Endodermal cell (in vitro differentiated cells): ENCODE data around the gene SH3D19. TPM values are rescaled to one million over a fixed set of nuclear protein-coding genes. Genes with fewer than 3 reads are reported as not detected.
"Not testable (repeated sequence)": the region's sequence is repeated elsewhere in the genome, so short reads cannot be mapped to it uniquely, and the experiment has no call there.

Source experiments
- DNase-seq: peaks from one replicate; pipeline ENCODE4 v3.0.0-alpha.2; 2017
- H3K27ac ChIP-seq: 2 replicates; pipeline ENCODE4 v1.5.1; 2013; ENCODE audit warnings: mild to moderate bottlenecking, low read depth, low read length, moderate library complexity
- H3K27me3 ChIP-seq: 2 replicates; pipeline ENCODE4 v1.6.1; 2013; ENCODE audit warnings: mild to moderate bottlenecking, low read length, moderate library complexity; ENCODE audit not compliant: insufficient read depth, control insufficient read depth, poor library complexity, severe bottlenecking
- H3K36me3 ChIP-seq: 2 replicates; pipeline ENCODE4 v1.7.0; 2013; ENCODE audit warnings: mild to moderate bottlenecking, low read length, moderate library complexity; ENCODE audit not compliant: control insufficient read depth, insufficient read depth
- H3K4me1 ChIP-seq: one replicate; pipeline ENCODE4 v1.7.0; 2013; ENCODE audit warnings: low read length; ENCODE audit not compliant: control insufficient read depth, insufficient read depth
- H3K4me3 ChIP-seq: 2 replicates; pipeline ENCODE4 v1.5.1; 2013; ENCODE audit warnings: mild to moderate bottlenecking, low read length, moderate library complexity
- H3K9ac ChIP-seq: 2 replicates; pipeline ENCODE4 v1.6.1; 2013; ENCODE audit warnings: mild to moderate bottlenecking, low read length, moderate library complexity; ENCODE audit not compliant: poor library complexity, severe bottlenecking; ENCODE audit errors: extremely low read depth
- H3K9me3 ChIP-seq: 2 replicates; pipeline ENCODE4 v1.6.1; 2013; ENCODE audit warnings: mild to moderate bottlenecking, low read length, moderate library complexity; ENCODE audit not compliant: control insufficient read depth
- H3K27ac Mint-ChIP-seq: 2 replicates; pipeline ENCODE4 v1.8.0; 2020; ENCODE audit warnings: mixed read lengths
- H3K27me3 Mint-ChIP-seq: 2 replicates; pipeline ENCODE4 v1.8.0; 2021; ENCODE audit warnings: mild to moderate bottlenecking, mixed read lengths; ENCODE audit not compliant: insufficient read depth
- H3K36me3 Mint-ChIP-seq: 2 replicates; pipeline ENCODE4 v1.8.0; 2020; ENCODE audit warnings: low read depth, mixed read lengths
- H3K4me1 Mint-ChIP-seq: 2 replicates; pipeline ENCODE4 v1.8.0; 2020; ENCODE audit warnings: mixed read lengths
- H3K4me3 Mint-ChIP-seq: 2 replicates; pipeline ENCODE4 v1.8.0; 2020; ENCODE audit warnings: mild to moderate bottlenecking, moderate library complexity, mixed read lengths
- H3K9me3 Mint-ChIP-seq: 2 replicates; pipeline ENCODE4 v1.8.0; 2020; ENCODE audit warnings: mild to moderate bottlenecking, mixed read lengths
- CTCF ChIP-seq: fragments of 200-600 bp; sonication (generic); conservative IDR thresholded peaks from 2 replicates; pipeline ENCODE4 v1.5.0; 2021; ENCODE audit warnings: antibody characterized with exemption, mild to moderate bottlenecking
- WGBS, 2 experiments: methylation state at CpG; one replicate each; pipeline versions ENCODE4 v1.1.5 to v1.1.7; 2013; ENCODE audit warnings: missing lambda C conversion rate in 2 of 2, mixed read lengths in 1 of 2; ENCODE audit not compliant: insufficient coverage in 1 of 2, insufficient read length in 1 of 2; 5-methylcytosine and 5-hydroxymethylcytosine counted together
- total RNA-seq, 2 donors: library from RNA; stranded (reverse); fragmentation: NEBNext Ultra II Directional in 1 of 2; extraction: Animal tissue kit (Norgen Biotek cat#: 25700) in 1 of 2; gene quantifications; 2 replicates in 1 of 2; 3 replicates in 1 of 2; pipeline ENCODE4 v1.2.1, GENCODE V29; 2021

The SH3D19 gene
- total RNA-seq, 2 donors from 2014 or later: 48.8 to 55.6 TPM

DNA sequence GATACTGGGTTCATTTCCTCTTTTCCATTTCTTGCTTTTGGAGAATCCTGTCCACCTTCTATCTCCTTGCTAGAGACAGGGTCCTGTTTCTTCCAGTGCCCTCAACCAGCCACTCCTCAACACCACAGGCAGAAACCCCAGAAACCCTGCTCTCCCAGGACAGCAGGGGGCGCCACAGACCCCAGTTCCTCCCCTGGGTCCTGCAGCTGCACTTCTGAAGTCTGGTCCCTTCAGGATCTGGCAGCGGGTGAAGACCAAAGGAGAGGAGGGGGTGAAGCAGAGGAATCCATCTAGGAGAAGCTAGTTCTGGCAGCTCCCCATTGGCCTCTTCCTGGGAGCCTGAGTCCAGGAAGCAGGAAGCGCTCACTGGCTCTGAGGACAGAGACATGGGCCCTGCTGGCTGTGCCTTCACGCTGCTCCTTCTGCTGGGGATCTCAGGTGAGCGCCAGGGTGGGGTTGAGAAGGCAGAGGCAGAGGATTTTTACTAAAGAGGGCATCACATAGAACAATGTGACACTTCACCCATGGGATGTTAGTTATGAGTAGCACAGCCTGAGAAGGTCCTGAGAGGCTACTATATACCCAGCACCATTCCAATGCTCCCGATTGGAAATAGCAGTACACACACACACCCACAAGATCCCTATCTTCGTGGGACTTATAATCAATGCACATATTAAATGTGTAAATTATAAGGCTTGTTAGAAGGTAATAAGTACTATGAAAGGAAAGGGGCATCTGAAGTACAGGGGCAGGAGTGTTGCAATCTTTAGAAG lies 48.4 kb downstream of the SH3D19 start, which contains the start of gene PRSS48:
PRSS48 (plus strand) TSS at position 375 of the 776 bp plus-strand sequence; CDS start at position 387, 12 bp downstream.
- Histone ChIP-seq H3K27me3 (no peaks in the 10 kb centered on the region), H3K9ac (no peak within 1 kb of the TSS), H3K36me3 (peaks cover 5% of the 10 kb centered on the region), H3K9me3 (no peaks in the 10 kb centered on the region), H3K4me1 (no peaks in the 10 kb centered on the region), H3K4me3 (no peak within 1 kb of the TSS), H3K27ac (no peak within 1 kb of the TSS)
- H3K36me3 Mint-ChIP-seq: peaks cover 4% of the 10 kb centered on the region
- no peaks in the 10 kb centered on the region for H3K27me3 Mint-ChIP-seq
- H3K4me1 Mint-ChIP-seq: peaks cover 12% of the 10 kb centered on the region
- H3K27ac Mint-ChIP-seq: peak within 1 kb of the TSS; percentile 23
- H3K9me3 Mint-ChIP-seq: no peaks in the 10 kb centered on the region
- peak; percentile 97 for TF ChIP-seq CTCF
- WGBS, 2 experiments: 68 to 90% methylated on average over 2 to 7 of the region's 7 CpGs
- DNase-seq: peak; percentile 97
- H3K4me3 Mint-ChIP-seq: no peak within 1 kb of the TSS

GRCh38 chr4:151268905-151269304 lies 56.5 kb downstream of the SH3D19 start:
- not testable (repeated sequence) for H3K4me1 Mint-ChIP-seq, H3K27ac Mint-ChIP-seq, H3K27ac ChIP-seq, H3K4me1 ChIP-seq, H3K9me3 ChIP-seq, H3K27me3 ChIP-seq, DNase-seq, H3K36me3 ChIP-seq, H3K4me3 Mint-ChIP-seq, H3K4me3 ChIP-seq, H3K9me3 Mint-ChIP-seq, H3K9ac ChIP-seq, H3K27me3 Mint-ChIP-seq
- H3K36me3 Mint-ChIP-seq: peaks cover 14% of the 10 kb centered on the region

- no peak overlapping the region for H3K4me3 ChIP-seq
- H3K36me3 Mint-ChIP-seq: peaks cover 14% of the 10 kb centered on the region
- no peak for DNase-seq
- no peak overlapping the region for H3K27ac ChIP-seq
- no peak for TF ChIP-seq CTCF
- H3K27me3 Mint-ChIP-seq: no peaks in the 10 kb centered on the region
- H3K36me3 ChIP-seq: no peaks in the 10 kb centered on the region
- peaks cover 2% of the 10 kb centered on the region for H3K9me3 Mint-ChIP-seq
- H3K9ac ChIP-seq: no peak overlapping the region
- no peaks in the 10 kb centered on the region for H3K4me1 ChIP-seq
- H3K4me3 Mint-ChIP-seq: no peak overlapping the region
- WGBS, 2 experiments: 88 to 100% methylated on average over 3 to 5 of the region's 7 CpGs
- no peaks in the 10 kb centered on the region for H3K4me1 Mint-ChIP-seq
- H3K27ac Mint-ChIP-seq: no peak overlapping the region
- no peaks in the 10 kb centered on the region for H3K27me3 ChIP-seq
- peaks cover 7% of the 10 kb centered on the region for H3K9me3 ChIP-seq
Measured at GRCh38 chr4:151267822-151268535, 57.4 kb downstream of the SH3D19 start.
